HG03097 (cell line): ENCODE results near the gene WDR64.
"Not testable (repeated sequence)": the region's sequence is repeated elsewhere in the genome, so short reads cannot be mapped to it uniquely, and the experiment has no call there.

ENCODE experiments used
- ATAC-seq: cut with Tn5 transposase; IDR thresholded peaks from one replicate; pipeline ENCODE4 v1.9.1; 2021; ENCODE audit not compliant: unreplicated experiment, low FRiP score

Gene WDR64

GRCh38 chr1:241778117-241778516 is 126.0 kb downstream of the WDR64 start:
- ATAC-seq: no peak

DNA sequence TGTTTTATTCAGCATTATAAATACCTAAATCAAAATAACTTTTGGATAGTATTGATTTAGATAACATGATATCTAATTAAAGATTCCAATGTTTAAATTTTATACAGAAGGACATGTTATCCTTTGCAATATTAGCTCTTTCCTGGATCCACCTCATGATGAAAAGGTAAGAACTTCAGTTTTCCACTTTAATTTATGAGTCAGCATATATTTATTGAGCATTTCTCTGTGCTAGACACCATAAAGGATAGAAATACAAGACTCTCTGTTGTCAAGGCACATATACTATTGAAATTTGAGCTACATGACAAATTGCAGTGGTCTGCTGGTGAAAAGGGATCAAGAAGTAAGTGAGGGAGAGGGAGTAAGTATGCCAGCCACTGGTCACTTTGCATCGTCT is 127.8 kb downstream of the WDR64 start:
- no peak for ATAC-seq

DNA sequence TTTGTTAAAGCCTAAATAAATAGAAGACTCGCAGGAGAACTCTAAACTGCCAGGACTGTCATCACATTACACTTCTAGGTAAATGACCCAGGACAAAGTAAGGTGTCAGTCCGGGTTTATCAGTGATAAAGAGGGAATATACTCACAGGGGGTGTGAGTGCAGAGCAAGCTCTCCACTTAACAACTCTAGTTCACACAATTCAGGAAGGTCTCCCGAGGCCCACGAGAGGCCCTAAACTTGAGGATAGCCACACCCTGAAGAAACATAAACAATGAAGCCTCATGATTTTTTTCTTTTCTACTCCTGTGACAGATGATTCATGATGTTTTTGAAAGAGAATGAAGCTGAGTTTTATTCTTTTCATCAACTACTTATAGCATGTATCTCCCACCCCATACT is 130.3 kb downstream of the WDR64 start:
- ATAC-seq: no peak

DNA sequence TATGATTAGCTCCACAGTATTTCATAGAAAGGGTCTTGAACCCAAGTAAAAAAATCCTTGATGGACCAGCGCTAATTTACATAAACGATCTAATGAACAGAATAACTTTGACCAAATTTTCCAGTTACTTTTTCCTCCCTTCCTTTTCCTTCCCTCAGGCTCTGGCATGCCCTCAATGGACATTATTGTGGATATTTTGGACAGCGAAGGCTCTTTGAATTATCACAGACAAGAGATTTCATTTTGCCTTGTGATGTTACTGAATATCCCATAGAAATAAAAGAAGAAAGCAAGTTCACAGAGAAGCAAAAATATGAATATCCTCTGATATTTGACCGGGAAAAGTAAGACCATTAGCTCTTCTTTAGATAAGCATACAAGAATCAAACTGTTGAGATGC is 135.6 kb downstream of the WDR64 start:
- ATAC-seq: no peak

GRCh38 chr1:241789061-241789460 is 137.0 kb downstream of the WDR64 start:
- no peak for ATAC-seq

- no peak for ATAC-seq
Measured at GRCh38 chr1:241799416-241799815, 147.3 kb downstream of the WDR64 start.

DNA sequence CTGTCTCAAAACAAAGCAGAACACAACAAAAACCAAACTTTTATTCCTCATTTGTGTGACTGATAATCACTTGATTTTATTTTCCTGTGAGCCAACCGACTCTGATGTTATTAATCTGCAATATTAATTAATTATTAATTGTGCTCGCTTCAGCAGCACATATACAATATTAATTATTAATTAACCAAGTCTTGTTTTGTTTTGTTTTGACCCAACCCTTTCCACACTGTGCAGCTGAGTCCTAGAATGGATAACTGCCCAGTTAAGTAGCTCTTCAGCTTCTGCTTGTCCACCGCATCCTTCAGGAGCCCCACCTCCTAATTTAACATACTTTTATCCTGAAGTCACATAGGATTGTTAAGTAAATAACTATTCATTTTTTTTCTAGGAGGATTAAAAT is 148.6 kb downstream of the WDR64 start:
- ATAC-seq: no peak

GRCh38 chr1:241802863-241803262 is 150.8 kb downstream of the WDR64 start:
- no peak for ATAC-seq

- ATAC-seq: not testable (repeated sequence)
Measured at GRCh38 chr1:241804706-241805105, 152.6 kb downstream of the WDR64 start.

GRCh38 chr1:241808265-241808664 is 156.2 kb downstream of the WDR64 start:
- no peak for ATAC-seq

DNA sequence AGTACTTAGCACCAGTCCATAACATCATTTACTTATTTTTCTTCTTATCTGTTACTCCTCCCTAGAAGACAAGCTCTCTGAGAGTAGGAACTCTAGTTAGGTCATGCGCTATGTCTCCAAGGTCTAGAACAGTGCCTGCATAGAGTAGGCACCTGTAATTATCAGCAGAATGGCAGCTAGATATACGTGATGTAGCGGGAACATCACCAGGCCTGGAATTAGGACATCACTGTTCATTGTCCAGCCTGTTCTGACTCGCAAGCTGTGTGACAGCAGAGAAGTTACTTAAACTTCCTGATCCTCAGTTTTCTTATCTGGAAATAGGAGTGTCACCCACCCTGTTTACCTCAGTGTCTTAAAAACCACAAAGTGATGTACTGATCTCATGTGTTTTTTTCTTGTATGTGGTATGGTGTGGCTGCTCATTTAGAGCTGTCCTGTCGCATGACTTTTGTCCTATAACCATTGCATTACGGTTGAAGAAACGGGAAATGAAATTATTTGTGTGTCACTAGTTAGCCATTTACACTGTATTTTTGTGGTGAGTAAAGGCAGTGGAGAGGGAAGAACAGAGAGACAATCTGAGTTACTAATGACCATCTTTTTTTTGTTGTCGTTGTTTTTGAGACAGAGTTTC is 158.8 kb downstream of the WDR64 start:
- no peak for ATAC-seq

- ATAC-seq: no peak
Measured at GRCh38 chr1:241813768-241814320, 161.8 kb downstream of the WDR64 start.

DNA sequence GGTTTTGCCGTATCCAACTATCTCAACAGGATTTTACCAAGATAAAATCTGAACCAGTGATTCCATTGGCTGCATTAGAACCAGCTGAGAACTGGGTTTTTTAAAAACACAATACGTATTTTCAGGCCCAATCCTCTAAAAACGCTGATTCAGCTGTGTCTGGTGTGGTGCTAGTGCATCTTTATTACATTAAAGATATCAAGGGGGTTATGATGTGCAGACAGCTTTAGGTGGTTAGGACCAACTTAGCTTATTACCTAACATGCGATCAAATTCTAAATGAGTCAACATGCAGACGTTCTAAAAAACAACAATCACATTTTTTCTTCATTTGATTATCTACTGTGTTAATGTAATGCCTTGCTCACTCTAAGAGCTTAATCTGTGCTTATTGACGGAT is 163.9 kb downstream of the WDR64 start:
- ATAC-seq: no peak

DNA sequence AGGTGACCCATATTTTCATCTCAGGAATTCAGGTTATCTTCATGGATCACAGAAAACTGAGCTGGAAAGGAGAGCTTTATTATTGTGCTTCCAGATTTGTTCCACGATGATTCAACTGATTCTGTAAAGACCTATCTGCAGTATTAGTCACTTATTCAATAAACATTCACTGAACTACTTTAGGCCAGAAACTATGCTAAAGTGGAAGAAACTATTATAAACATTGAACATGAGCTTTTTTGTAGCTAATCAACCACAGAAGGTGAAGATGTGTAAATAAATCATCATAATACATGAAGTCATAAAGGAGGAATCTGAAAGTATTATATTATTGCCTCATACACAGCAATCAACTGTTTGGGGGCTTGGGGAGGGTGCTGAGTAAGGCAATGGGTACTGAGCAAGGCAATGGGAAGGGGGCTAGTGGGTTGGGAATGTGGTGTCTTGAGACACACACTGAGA is 165.3 kb downstream of the WDR64 start:
- ATAC-seq: no peak

DNA sequence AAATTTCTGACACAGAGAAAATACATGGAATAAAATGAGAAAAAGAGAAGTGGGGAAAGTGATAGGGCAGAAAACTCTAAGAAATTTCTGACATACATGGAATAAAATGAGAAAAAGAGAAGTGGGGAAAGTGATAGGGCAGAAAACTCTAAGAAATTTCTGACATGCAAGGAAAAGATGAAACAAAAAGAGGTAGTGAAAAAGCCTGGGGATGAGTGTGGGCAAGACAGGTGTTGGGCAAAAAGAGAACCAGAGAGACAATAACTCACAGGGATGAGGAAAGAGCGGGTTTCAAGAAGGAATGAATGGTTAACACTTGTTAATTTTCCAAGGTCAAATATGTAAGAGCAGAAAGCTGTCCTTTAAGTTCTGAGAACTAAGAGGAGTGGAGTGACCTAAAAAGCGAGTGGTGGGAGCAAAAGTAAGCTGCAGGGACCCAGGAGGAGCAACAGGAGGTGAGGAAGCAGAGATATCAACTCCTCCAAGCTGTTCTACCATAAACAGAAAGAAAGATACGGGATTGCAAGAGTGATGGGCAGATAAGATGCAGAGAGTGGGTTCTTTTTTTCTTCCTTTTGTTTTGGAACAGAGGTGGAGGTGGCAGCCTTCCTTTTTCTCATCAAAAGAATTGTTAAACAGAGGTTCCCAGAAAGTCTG is 166.0 kb downstream of the WDR64 start:
- no peak for ATAC-seq

DNA sequence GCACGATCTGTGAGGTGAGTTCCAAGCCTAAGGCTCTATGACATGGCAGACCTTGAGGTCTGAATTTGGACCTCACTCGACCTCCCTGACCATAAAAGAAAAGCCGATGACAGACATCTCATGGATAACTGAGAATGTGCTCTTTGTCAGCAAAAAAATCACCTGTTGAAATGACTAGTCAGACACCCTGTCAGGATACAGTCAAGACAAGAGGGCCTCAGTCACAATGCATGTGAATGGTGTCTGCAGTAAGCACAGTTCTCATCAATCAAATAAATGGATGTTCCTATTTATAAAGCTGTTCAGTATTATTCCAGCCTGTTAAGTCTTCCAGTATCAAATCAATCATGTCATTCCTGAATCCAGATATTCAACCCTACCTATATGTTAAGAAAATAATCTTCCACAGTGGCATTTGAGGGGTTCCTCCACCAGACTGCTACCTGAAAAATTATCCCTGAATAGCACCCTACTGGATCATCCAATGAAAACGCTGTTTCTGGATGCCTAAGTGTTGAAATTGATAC is 167.3 kb downstream of the WDR64 start:
- no peak for ATAC-seq

- ATAC-seq: no peak
Measured at GRCh38 chr1:241821363-241821762, 169.3 kb downstream of the WDR64 start.

DNA sequence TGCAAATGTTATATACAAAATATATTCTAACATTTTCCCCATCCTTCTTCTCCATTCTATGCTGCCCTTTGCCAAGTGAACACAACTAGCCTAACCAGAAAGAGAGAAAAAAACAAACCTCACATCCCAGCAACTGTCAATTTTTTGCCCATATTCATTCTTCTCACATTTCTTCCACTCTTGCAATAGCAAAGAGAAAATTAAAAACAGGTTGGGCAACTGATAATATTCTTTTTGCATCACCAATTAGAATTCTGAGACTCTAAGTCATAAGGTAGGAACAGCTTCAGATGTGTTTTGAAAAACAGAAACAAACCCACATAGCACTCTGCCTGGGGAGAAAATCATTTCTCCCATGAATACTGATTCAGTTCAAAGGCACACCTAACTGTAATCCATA is 170.8 kb downstream of the WDR64 start:
- ATAC-seq: no peak

DNA sequence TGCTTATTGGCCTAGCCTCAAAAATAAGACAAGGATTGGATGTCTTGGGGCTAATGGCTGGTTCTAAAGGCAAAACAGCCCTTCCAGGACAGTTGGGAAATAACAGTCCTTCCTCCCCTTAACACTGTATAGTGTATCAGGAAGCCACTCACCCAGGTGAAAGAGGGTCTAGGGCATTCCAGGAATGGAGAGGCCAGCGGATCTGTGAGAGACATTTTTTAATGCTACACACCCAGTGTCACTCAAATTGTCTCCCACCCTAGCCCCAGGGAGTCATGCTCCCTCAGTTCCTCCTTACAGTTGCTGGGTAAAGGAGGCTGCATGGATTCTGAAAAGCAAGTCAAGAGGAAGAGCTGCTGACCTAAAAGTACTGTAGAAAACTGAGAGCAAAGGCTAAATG is 171.8 kb downstream of the WDR64 start:
- no peak for ATAC-seq

GRCh38 chr1:241825581-241825980 is 173.5 kb downstream of the WDR64 start:
- no peak for ATAC-seq

- not testable (repeated sequence) for ATAC-seq
Measured at GRCh38 chr1:241826613-241827012, 174.5 kb downstream of the WDR64 start.

GRCh38 chr1:241827264-241827663 is 175.2 kb downstream of the WDR64 start:
- ATAC-seq: no peak
